ENCODE data around the gene TMEM187. TPM values are rescaled to one million over a fixed set of nuclear protein-coding genes. Genes with fewer than 3 reads are reported as not detected.

Gene TMEM187
- total and polyA plus RNA-seq, 2 donors from 2014 or later: 9.6 to 12.4 TPM

DNA sequence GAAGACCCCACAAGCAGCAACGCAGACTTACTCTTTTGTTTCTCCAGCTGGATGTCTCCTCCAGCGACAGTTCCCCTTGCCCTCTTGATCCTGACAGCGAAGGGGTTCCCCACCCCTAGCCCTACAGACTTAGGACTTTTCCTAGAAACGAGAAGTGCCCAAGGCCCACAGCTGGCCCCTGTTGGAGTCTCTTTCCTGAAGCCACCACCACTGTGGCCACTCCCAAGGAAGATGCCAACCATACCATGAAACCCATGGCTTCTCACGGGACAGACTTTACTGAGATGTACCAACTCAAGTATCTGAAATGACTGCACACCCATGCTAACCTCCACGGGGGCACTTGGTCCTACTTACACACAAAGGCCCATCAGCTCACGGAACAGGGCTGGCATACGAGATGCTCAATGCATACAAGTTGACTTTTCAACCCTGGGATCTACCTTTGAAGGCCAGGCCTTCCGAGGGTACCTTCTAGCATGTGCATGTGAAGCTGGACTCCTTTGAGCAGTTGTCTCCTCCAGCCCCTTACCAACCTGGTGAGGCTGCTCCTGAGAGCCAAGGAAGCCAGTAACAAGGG, 48.1 kb downstream of the TMEM187 start:
- H3K4me3 ChIP-seq (ENCODE audit: low read length in 3 of 3): peak overlapping the region; percentile 16 to 51 (median 32)
- DNase-seq (no peak), FAIRE-seq (no peak)
- TF ChIP-seq, protein P1, sequence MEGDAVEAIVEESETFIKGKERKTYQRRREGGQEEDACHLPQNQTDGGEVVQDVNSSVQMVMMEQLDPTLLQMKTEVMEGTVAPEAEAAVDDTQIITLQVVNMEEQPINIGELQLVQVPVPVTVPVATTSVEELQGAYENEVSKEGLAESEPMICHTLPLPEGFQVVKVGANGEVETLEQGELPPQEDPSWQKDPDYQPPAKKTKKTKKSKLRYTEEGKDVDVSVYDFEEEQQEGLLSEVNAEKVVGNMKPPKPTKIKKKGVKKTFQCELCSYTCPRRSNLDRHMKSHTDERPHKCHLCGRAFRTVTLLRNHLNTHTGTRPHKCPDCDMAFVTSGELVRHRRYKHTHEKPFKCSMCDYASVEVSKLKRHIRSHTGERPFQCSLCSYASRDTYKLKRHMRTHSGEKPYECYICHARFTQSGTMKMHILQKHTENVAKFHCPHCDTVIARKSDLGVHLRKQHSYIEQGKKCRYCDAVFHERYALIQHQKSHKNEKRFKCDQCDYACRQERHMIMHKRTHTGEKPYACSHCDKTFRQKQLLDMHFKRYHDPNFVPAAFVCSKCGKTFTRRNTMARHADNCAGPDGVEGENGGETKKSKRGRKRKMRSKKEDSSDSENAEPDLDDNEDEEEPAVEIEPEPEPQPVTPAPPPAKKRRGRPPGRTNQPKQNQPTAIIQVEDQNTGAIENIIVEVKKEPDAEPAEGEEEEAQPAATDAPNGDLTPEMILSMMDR (IDR thresholded peaks at IDR 0.05; ENCODE audit: borderline replicate concordance, extremely low read depth, insufficient read depth): no peak
- no peaks in the 10 kb centered on the region for H3K27me3 ChIP-seq (ENCODE audit: control insufficient read depth, insufficient read depth, low read length)
- H3K27ac ChIP-seq (ENCODE audit: low read depth in 2 of 2, low read length in 2 of 2): peak overlapping the region; percentile 34 to 78
- H3K36me3 ChIP-seq (ENCODE audit: control insufficient read depth in 2 of 3, insufficient read depth in 3 of 3, low read length in 3 of 3): peaks cover 0 to 2% (median 0%) of the 10 kb centered on the region in 3 donors
- H3K9me3 ChIP-seq (ENCODE audit: control insufficient read depth in 2 of 3, insufficient read depth in 1 of 3, low read length in 3 of 3): no peaks in the 10 kb centered on the region
- peak overlapping the region in 1 of 3 donors; percentile 55 for H3K9ac ChIP-seq (ENCODE audit: low read length in 3 of 3)
- H3K4me1 ChIP-seq (ENCODE audit: control insufficient read depth in 2 of 3, insufficient read depth in 2 of 3, low read depth in 1 of 3, low read length in 3 of 3): peaks cover 0 to 9% (median 5%) of the 10 kb centered on the region in 3 donors
- intact Hi-C loops (cut with DNase I): no loop called here

DNA sequence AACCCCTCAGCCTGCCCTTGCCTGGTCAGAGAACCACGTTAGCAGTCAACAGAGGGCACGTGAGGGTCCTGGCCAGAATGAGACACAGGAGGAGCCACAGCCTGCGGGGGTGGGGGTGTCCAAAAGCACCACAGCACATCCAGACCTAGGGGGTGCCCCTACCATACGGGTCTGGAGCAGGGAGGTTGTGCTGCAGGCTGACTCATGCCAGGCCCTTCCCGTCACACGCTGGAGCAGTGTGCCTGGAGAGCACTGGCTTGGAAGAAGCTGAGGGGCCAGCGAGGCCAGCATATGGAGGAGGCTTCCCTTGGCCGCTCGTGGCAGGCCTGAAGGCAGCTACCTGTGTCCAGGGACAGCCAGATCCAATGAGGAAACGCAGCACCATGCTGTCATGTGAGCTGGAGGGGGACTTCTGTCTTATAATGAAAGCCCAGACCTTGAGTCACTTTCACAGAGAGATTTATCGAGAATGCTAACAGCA, 48.6 kb downstream of the TMEM187 start:
- H3K9me3 ChIP-seq (ENCODE audit: control insufficient read depth in 2 of 3, insufficient read depth in 1 of 3, low read length in 3 of 3): no peaks in the 10 kb centered on the region
- FAIRE-seq (no peak), DNase-seq (no peak)
- TF ChIP-seq, protein P1 (IDR thresholded peaks at IDR 0.05; ENCODE audit: borderline replicate concordance, extremely low read depth, insufficient read depth): no peak
- intact Hi-C loops (cut with DNase I): no loop called here
- no peak overlapping the region for H3K4me3 ChIP-seq (ENCODE audit: low read length in 3 of 3)
- no peak overlapping the region for H3K9ac ChIP-seq (ENCODE audit: low read length in 3 of 3)
- H3K27me3 ChIP-seq (ENCODE audit: control insufficient read depth, insufficient read depth, low read length): no peaks in the 10 kb centered on the region
- no peak overlapping the region for H3K27ac ChIP-seq (ENCODE audit: low read depth in 2 of 2, low read length in 2 of 2)
- peaks cover 0 to 3% (median 0%) of the 10 kb centered on the region in 3 donors for H3K36me3 ChIP-seq (ENCODE audit: control insufficient read depth in 2 of 3, insufficient read depth in 3 of 3, low read length in 3 of 3)
- peaks cover 0 to 9% (median 5%) of the 10 kb centered on the region in 3 donors for H3K4me1 ChIP-seq (ENCODE audit: control insufficient read depth in 2 of 3, insufficient read depth in 2 of 3, low read depth in 1 of 3, low read length in 3 of 3)

DNA sequence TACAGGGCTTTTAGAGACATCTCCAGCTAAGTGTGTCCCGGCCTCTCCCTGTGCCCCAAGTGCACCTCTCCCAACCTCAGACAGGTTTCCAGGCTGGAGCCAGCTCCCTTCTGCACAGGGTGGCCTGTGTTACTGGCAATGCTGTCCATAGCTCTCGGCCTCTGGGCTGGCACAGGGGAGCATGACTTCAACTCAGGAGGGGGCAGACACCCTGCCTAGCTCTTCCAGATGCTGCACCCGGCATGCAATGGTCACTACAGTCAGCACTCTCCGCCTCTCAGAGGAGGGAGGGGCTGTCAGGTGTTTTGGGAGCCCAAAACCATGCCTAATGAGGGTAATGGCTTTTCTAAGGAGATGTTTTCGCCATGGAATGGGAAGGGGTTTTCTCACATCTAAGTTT, 49.6 kb downstream of the TMEM187 start:
- Histone ChIP-seq H3K36me3 (ENCODE audit: control insufficient read depth in 2 of 3, insufficient read depth in 3 of 3, low read length in 3 of 3) (peaks cover 0 to 5% (median 0%) of the 10 kb centered on the region in 3 donors), H3K9ac (ENCODE audit: low read length in 3 of 3) (no peak overlapping the region), H3K27ac (ENCODE audit: low read depth in 2 of 2, low read length in 2 of 2) (no peak overlapping the region), H3K4me3 (ENCODE audit: low read length in 3 of 3) (no peak overlapping the region), H3K4me1 (ENCODE audit: control insufficient read depth in 2 of 3, insufficient read depth in 2 of 3, low read depth in 1 of 3, low read length in 3 of 3) (peaks cover 0 to 9% (median 5%) of the 10 kb centered on the region in 3 donors), H3K27me3 (ENCODE audit: control insufficient read depth, insufficient read depth, low read length) (no peaks in the 10 kb centered on the region), H3K9me3 (ENCODE audit: control insufficient read depth in 2 of 3, insufficient read depth in 1 of 3, low read length in 3 of 3) (no peaks in the 10 kb centered on the region)
- TF ChIP-seq, protein P1 (IDR thresholded peaks at IDR 0.05; ENCODE audit: borderline replicate concordance, extremely low read depth, insufficient read depth): no peak
- no peak for FAIRE-seq
- intact Hi-C loops (cut with DNase I): no loop called here
- no peak for DNase-seq

All from kidney (tissue), 14 donors.